K562 (cell line): ENCODE data around the gene SLC7A8. TPM values are rescaled to one million over a fixed set of nuclear protein-coding genes. Genes with fewer than 3 reads are reported as not detected.

Experiments
- BACH1 ChIP-seq: fragments of 200-800 bp; sonication (Bioruptor generic); IDR thresholded peaks from 2 replicates; pipeline ENCODE4 v1.6.1; 2016; ENCODE audit warnings: missing genetic modification characterization, missing compliant biosample characterization
- BDP1 ChIP-seq: IDR thresholded peaks from 3 replicates; pipeline ENCODE4 v1.6.1; 2011; ENCODE audit not compliant: insufficient read length, insufficient read depth
- CREB3 ChIP-seq: fragments of 450-650 bp; conservative IDR thresholded peaks from 2 replicates; pipeline ENCODE4 v1.6.1; 2016; ENCODE audit warnings: missing genetic modification characterization, low read depth, mild to moderate bottlenecking, missing compliant biosample characterization, moderate library complexity
- DIDO1 ChIP-seq: fragments of 450-650 bp; IDR thresholded peaks from 2 replicates; pipeline ENCODE4 v1.6.1; 2016; ENCODE audit warnings: low read depth, missing biosample characterization, missing genetic modification characterization
- ELK1 ChIP-seq: sonication (generic); formaldehyde crosslinking; IDR thresholded peaks from 2 replicates; pipeline ENCODE4 v1.8.1; 2022; ENCODE audit warnings: missing genetic modification reagents
- ETV6 ChIP-seq, 3 experiments: fragments of 150-350 bp in 1 of 3; sonication (generic) in 1 of 3; formaldehyde crosslinking in 1 of 3; IDR thresholded peaks; 2 replicates each; pipeline versions ENCODE4 v1.6.1 to v1.8.0; 2014 to 2022; ENCODE audit warnings: borderline replicate concordance in 2 of 3, low read depth in 2 of 3, antibody characterized with exemption in 1 of 3, low read length in 1 of 3, mild to moderate bottlenecking in 1 of 3, missing genetic modification reagents in 1 of 3
- NFE2 ChIP-seq: IDR thresholded peaks from 2 replicates; pipeline ENCODE4 v1.6.1; 2014; ENCODE audit warnings: antibody characterized with exemption, low read depth
- NR2F6 ChIP-seq: fragments of 450-650 bp; formaldehyde crosslinking; IDR thresholded peaks from 2 replicates; pipeline ENCODE4 v1.4.0; 2020; ENCODE audit warnings: mild to moderate bottlenecking
- SMAD4 ChIP-seq: fragments of 250-450 bp; sonication (Bioruptor Pico); conservative IDR thresholded peaks from 2 replicates; pipeline ENCODE4 v1.8.0; 2021; ENCODE audit warnings: inconsistent platforms, mild to moderate bottlenecking, moderate library complexity
- SMARCE1 ChIP-seq: fragments of 450-650 bp; IDR thresholded peaks from 2 replicates; pipeline ENCODE4 v1.7.1; 2016; ENCODE audit warnings: mild to moderate bottlenecking
- SREBF1 ChIP-seq: fragments of 150-350 bp; IDR thresholded peaks from 2 replicates; pipeline ENCODE4 v1.6.1; 2014; ENCODE audit warnings: antibody characterized with exemption, low read depth, low read length, borderline replicate concordance
- ZNF583 ChIP-seq: fragments of 250-450 bp; sonication (Bioruptor Pico); IDR thresholded peaks from 2 replicates; pipeline ENCODE4 v1.4.0; 2020
- ZNF584 ChIP-seq: fragments of 200-800 bp; sonication (Bioruptor generic); IDR thresholded peaks from 2 replicates; pipeline ENCODE4 v1.6.1; 2016; ENCODE audit warnings: low read depth, mild to moderate bottlenecking, missing genetic modification characterization, missing compliant biosample characterization
- ZNF696 ChIP-seq: fragments of 250-450 bp; sonication (Bioruptor Pico); conservative IDR thresholded peaks from 2 replicates; pipeline ENCODE4 v1.4.0; 2020; ENCODE audit warnings: mild to moderate bottlenecking, moderate library complexity
- polyA plus RNA-seq, 8 experiments: library from polyadenylated mRNA; depleted of rRNA in 4 of 8; stranded (reverse) in 5 of 8; unstranded in 3 of 8; fragments of >200 nt; fragmentation: Nextera tagmentation in 2 of 8; fragmentation: Illumina TruSeq in 1 of 8; extraction: Ambion mirVana in 2 of 8; extraction: Trizol in 1 of 8; gene quantifications; 2 replicates each; pipeline versions ENCODE4 v1.2.1 to v1.2.3, GENCODE V29; 2011 to 2014; ENCODE audit warnings: inconsistent platforms in 1 of 8, missing spikeins in 1 of 8
- total RNA-seq, 7 experiments: library from RNA; depleted of rRNA in 6 of 7; stranded (reverse); fragments of >200 nt in 6 of 7; fragmentation: Illumina TruSeq in 2 of 7; extraction: Trizol in 2 of 7; gene quantifications; 2 replicates each; pipeline versions ENCODE4 v1.2.1 to v1.2.3, GENCODE V29; 2011 to 2021; ENCODE audit warnings: low replicate concordance in 1 of 7
- TF ChIP-seq, protein P1 (sequence below), 2 experiments: fragments of 450-650 bp in 1 of 2; IDR thresholded peaks; 2 replicates each; pipeline ENCODE4 v1.6.1; 2011 to 2017; ENCODE audit warnings: low read depth in 2 of 2, antibody characterized with exemption in 1 of 2, borderline replicate concordance in 1 of 2, low read length in 1 of 2, mild to moderate bottlenecking in 1 of 2, mixed read lengths in 1 of 2; ENCODE audit not compliant: control insufficient read depth in 1 of 2
- TF ChIP-seq, protein P2 (sequence below): fragments of 450-650 bp; IDR thresholded peaks from 2 replicates; pipeline ENCODE4 v1.6.1; 2016; ENCODE audit warnings: mild to moderate bottlenecking

The SLC7A8 gene
- total and polyA plus RNA-seq, 9 of the 15 experiments (the other 6 are each of a cell fraction or from before 2014, with no cell fraction given) = 2.0 to 33.0 (median 6.0) TPM

- TF ChIP-seq BACH1 (no peak), BDP1 (no peak), NR2F6 (CRISPR knock-in tag) (no peak), SMAD4 (CRISPR knock-in tag) (peak; percentile 66; the same call in 1 of the 2 replicates), DIDO1 (tag) (no peak), CREB3 (tag) (no peak), ZNF583 (CRISPR knock-in tag) (no peak), ZNF696 (CRISPR knock-in tag) (no peak), NFE2 (peak; percentile 16; the same call in 1 of the 2 replicates), ETV6 (IDR thresholded peaks at IDR 0.05; ENCODE audit: borderline replicate concordance in 1 of 2, low read depth in 2 of 2, low read length in 1 of 2) (no peak), ETV6 (CRISPR knock-in tag; IDR thresholded peaks at IDR 0.05; ENCODE audit: borderline replicate concordance) (no peak), SREBF1 (no peak), ELK1 (no peak), ZNF584 (no peak), SMARCE1 (peak; percentile 79; the same call in 1 of the 2 replicates)
- TF ChIP-seq, protein P1, sequence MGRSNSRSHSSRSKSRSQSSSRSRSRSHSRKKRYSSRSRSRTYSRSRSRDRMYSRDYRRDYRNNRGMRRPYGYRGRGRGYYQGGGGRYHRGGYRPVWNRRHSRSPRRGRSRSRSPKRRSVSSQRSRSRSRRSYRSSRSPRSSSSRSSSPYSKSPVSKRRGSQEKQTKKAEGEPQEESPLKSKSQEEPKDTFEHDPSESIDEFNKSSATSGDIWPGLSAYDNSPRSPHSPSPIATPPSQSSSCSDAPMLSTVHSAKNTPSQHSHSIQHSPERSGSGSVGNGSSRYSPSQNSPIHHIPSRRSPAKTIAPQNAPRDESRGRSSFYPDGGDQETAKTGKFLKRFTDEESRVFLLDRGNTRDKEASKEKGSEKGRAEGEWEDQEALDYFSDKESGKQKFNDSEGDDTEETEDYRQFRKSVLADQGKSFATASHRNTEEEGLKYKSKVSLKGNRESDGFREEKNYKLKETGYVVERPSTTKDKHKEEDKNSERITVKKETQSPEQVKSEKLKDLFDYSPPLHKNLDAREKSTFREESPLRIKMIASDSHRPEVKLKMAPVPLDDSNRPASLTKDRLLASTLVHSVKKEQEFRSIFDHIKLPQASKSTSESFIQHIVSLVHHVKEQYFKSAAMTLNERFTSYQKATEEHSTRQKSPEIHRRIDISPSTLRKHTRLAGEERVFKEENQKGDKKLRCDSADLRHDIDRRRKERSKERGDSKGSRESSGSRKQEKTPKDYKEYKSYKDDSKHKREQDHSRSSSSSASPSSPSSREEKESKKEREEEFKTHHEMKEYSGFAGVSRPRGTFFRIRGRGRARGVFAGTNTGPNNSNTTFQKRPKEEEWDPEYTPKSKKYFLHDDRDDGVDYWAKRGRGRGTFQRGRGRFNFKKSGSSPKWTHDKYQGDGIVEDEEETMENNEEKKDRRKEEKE (IDR thresholded peaks at IDR 0.05; ENCODE audit: borderline replicate concordance in 1 of 2, control insufficient read depth in 1 of 2, low read depth in 2 of 2, low read length in 1 of 2) = no peak
- TF ChIP-seq, protein P2, sequence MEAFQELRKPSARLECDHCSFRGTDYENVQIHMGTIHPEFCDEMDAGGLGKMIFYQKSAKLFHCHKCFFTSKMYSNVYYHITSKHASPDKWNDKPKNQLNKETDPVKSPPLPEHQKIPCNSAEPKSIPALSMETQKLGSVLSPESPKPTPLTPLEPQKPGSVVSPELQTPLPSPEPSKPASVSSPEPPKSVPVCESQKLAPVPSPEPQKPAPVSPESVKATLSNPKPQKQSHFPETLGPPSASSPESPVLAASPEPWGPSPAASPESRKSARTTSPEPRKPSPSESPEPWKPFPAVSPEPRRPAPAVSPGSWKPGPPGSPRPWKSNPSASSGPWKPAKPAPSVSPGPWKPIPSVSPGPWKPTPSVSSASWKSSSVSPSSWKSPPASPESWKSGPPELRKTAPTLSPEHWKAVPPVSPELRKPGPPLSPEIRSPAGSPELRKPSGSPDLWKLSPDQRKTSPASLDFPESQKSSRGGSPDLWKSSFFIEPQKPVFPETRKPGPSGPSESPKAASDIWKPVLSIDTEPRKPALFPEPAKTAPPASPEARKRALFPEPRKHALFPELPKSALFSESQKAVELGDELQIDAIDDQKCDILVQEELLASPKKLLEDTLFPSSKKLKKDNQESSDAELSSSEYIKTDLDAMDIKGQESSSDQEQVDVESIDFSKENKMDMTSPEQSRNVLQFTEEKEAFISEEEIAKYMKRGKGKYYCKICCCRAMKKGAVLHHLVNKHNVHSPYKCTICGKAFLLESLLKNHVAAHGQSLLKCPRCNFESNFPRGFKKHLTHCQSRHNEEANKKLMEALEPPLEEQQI = no peak
Observed at GRCh38 chr14:23164250-23164649, 19.2 kb downstream of the SLC7A8 start (continued).
